Measurements from ENCODE around the gene SYT9.

SYT9 gene

GRCh38 chr11:7428196-7428595 lies 176.5 kb downstream of the SYT9 start:
- TF ChIP-seq, protein P1, sequence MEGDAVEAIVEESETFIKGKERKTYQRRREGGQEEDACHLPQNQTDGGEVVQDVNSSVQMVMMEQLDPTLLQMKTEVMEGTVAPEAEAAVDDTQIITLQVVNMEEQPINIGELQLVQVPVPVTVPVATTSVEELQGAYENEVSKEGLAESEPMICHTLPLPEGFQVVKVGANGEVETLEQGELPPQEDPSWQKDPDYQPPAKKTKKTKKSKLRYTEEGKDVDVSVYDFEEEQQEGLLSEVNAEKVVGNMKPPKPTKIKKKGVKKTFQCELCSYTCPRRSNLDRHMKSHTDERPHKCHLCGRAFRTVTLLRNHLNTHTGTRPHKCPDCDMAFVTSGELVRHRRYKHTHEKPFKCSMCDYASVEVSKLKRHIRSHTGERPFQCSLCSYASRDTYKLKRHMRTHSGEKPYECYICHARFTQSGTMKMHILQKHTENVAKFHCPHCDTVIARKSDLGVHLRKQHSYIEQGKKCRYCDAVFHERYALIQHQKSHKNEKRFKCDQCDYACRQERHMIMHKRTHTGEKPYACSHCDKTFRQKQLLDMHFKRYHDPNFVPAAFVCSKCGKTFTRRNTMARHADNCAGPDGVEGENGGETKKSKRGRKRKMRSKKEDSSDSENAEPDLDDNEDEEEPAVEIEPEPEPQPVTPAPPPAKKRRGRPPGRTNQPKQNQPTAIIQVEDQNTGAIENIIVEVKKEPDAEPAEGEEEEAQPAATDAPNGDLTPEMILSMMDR (IDR thresholded peaks at IDR 0.05; ENCODE audit: insufficient read depth, low read length, missing control alignments) = no peak
- POLR2A ChIA-PET = no interaction called here
- no peak for DNase-seq (ENCODE audit: low read depth, low spot score)
- H3K4me3 ChIP-seq (ENCODE audit: low read depth, low read length) = no peak overlapping the region
- CTCF ChIA-PET = no interaction called here

GRCh38 chr11:7430496-7430895 lies 178.8 kb downstream of the SYT9 start:
- no peak overlapping the region for H3K4me3 ChIP-seq (ENCODE audit: low read depth, low read length)
- ChIA-PET CTCF (no interaction called here), POLR2A (no interaction called here)
- no peak for DNase-seq (ENCODE audit: low read depth, low spot score)
- TF ChIP-seq, protein P1 (IDR thresholded peaks at IDR 0.05; ENCODE audit: insufficient read depth, low read length, missing control alignments) = no peak

DNA sequence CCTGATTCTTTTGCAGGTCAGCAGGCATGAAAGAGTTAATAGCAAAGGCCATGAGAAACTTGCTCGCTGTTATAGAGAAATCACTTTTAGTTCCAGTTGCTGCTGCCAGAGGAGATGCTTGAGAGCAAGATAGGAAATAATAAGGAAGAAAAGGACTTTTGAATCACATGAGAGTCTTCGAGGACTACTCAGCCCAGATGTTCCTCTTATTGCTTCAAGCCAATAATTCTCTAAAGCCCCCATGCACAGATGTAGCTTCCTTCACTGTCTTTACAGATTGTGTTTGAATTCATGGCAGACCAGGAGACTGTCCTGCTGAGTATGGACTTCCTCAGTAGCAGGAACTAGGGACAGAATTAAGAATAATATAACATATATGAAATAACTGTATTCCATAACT lies 183.5 kb downstream of the SYT9 start:
- no peak for DNase-seq (ENCODE audit: low read depth, low spot score)
- TF ChIP-seq, protein P1 (IDR thresholded peaks at IDR 0.05; ENCODE audit: insufficient read depth, low read length, missing control alignments) = no peak
- no peak overlapping the region for H3K4me3 ChIP-seq (ENCODE audit: low read depth, low read length)
- POLR2A ChIA-PET = no interaction called here
- CTCF ChIA-PET = no interaction called here

DNA sequence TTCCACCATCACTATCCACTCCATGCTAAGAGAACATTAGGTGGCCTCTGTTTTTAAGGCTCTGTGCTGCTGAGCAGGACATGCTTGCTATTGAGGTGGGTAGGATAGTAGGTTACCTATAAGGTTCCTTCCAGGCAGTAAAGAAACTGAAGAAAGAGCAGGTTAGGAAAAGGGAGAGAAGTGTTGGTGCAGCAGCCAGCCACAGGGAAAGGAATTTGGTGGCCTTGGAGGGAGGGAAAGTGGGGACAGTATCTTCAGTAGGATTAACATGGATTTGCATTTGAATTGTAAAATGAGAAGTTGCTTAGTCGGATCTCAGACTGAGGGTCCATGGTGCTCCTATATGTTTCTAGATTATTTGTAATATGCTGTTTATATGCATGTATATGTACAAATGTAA lies 184.4 kb downstream of the SYT9 start:
- TF ChIP-seq, protein P1 (IDR thresholded peaks at IDR 0.05; ENCODE audit: insufficient read depth, low read length, missing control alignments) = no peak
- no peak for DNase-seq (ENCODE audit: low read depth, low spot score)
- ChIA-PET POLR2A (no interaction called here), CTCF (interaction anchor here (0.8 kb wide), 1 partner anchor 158 kb away, joined by 3 read pairs; no protein-coding TSS in a partner anchor)
- H3K4me3 ChIP-seq (ENCODE audit: low read depth, low read length) = no peak overlapping the region

- DNase-seq (ENCODE audit: low read depth, low spot score) = no peak
- CTCF ChIA-PET = interaction anchor here (0.8 kb wide), 1 partner anchor 158 kb away, joined by 3 read pairs; no protein-coding TSS in a partner anchor
- H3K4me3 ChIP-seq (ENCODE audit: low read depth, low read length) = no peak overlapping the region
- POLR2A ChIA-PET = no interaction called here
- TF ChIP-seq, protein P1 (IDR thresholded peaks at IDR 0.05; ENCODE audit: insufficient read depth, low read length, missing control alignments) = no peak
These were observed 185.0 kb downstream of the SYT9 start for GRCh38 chr11:7436657-7437056.

- ChIA-PET POLR2A (no interaction called here), CTCF (interaction anchor here (1.8 kb wide), 1 partner anchor 340 kb away, joined by 5 read pairs; no protein-coding TSS in a partner anchor)
- DNase-seq (ENCODE audit: low read depth, low spot score) = no peak
- TF ChIP-seq, protein P1 (IDR thresholded peaks at IDR 0.05; ENCODE audit: insufficient read depth, low read length, missing control alignments) = no peak
- H3K4me3 ChIP-seq (ENCODE audit: low read depth, low read length) = no peak overlapping the region
These were observed 186.0 kb downstream of the SYT9 start for GRCh38 chr11:7437696-7438095.

Measured in AG04449 (cell line).